ENCODE results near the gene IRS2.

DNA sequence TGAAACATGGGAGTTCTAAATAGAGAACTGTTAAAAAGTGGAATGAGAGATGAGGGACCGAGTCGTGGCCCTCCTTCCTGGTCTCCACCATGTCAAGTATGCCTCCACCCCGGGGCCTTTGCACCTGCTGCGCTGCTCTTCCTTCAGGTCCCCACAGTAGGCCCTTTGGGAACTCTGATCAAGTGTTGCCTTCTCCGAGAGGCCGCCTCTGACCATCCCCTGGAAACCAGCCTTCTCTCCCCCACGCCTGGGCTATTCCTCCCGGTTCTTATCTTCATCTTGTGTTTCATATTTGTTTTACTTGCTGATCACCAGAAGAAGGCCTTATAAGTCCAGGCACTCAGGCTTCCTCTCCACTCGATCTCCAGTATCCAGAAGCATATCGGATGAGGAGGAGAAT lies 40.0 kb downstream of the IRS2 start:
- TF ChIP-seq, protein P1, sequence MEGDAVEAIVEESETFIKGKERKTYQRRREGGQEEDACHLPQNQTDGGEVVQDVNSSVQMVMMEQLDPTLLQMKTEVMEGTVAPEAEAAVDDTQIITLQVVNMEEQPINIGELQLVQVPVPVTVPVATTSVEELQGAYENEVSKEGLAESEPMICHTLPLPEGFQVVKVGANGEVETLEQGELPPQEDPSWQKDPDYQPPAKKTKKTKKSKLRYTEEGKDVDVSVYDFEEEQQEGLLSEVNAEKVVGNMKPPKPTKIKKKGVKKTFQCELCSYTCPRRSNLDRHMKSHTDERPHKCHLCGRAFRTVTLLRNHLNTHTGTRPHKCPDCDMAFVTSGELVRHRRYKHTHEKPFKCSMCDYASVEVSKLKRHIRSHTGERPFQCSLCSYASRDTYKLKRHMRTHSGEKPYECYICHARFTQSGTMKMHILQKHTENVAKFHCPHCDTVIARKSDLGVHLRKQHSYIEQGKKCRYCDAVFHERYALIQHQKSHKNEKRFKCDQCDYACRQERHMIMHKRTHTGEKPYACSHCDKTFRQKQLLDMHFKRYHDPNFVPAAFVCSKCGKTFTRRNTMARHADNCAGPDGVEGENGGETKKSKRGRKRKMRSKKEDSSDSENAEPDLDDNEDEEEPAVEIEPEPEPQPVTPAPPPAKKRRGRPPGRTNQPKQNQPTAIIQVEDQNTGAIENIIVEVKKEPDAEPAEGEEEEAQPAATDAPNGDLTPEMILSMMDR (IDR thresholded peaks at IDR 0.05): no peak
- no peak for TF ChIP-seq POLR2A (IDR thresholded peaks at IDR 0.05)
